DOHH2 (cell line): ENCODE data around the gene HOXB3.

ENCODE experiments used
- H3F3A ChIP-seq: fragments of 200-600 bp; sonication (generic), shearing (Covaris generic); 2 replicates; pipeline ENCODE4 v1.6.0; 2016; ENCODE audit warnings: antibody characterized with exemption, mild to moderate bottlenecking; ENCODE audit not compliant: control insufficient read depth, insufficient read depth
- H3K27ac ChIP-seq: fragments of 200-600 bp; sonication (generic); 2 replicates; pipeline ENCODE4 v1.5.1; 2014; ENCODE audit warnings: low read depth, mild to moderate bottlenecking, low read length, moderate library complexity
- H3K27me3 ChIP-seq: fragments of 200-600 bp; sonication (generic); 2 replicates; pipeline ENCODE4 v1.6.1; 2014; ENCODE audit warnings: mild to moderate bottlenecking, low read length, mixed read lengths; ENCODE audit not compliant: control insufficient read depth
- H3K36me3 ChIP-seq: fragments of 200-600 bp; sonication (generic); 2 replicates; pipeline ENCODE4 v1.6.1; 2014; ENCODE audit warnings: mild to moderate bottlenecking, low read length, moderate library complexity, mixed read lengths; ENCODE audit not compliant: control insufficient read depth
- H3K4me1 ChIP-seq: fragments of 200-600 bp; sonication (generic); 2 replicates; pipeline ENCODE4 v1.6.1; 2014; ENCODE audit warnings: mild to moderate bottlenecking, low read length, mixed read lengths; ENCODE audit not compliant: control insufficient read depth
- H3K4me2 ChIP-seq: fragments of 200-600 bp; sonication (generic); 2 replicates; pipeline ENCODE4 v1.6.0; 2014; ENCODE audit warnings: mild to moderate bottlenecking, low read length, moderate library complexity
- H3K4me3 ChIP-seq: fragments of 200-600 bp; sonication (generic); 2 replicates; pipeline ENCODE4 v1.5.1; 2014; ENCODE audit warnings: mild to moderate bottlenecking, low read length, mixed read lengths
- H3K79me2 ChIP-seq: fragments of 200-600 bp; sonication (generic); 2 replicates; pipeline ENCODE4 v1.6.1; 2014; ENCODE audit warnings: mild to moderate bottlenecking, low read length, mixed read lengths; ENCODE audit not compliant: control insufficient read depth
- H3K9me2 ChIP-seq: fragments of 200-600 bp; sonication (generic); replicated peaks from 2 replicates; pipeline ENCODE4 v1.6.1; 2014; ENCODE audit warnings: mild to moderate bottlenecking, low read length, mixed read lengths; ENCODE audit not compliant: control insufficient read depth
- H3K9me3 ChIP-seq: fragments of 200-600 bp; sonication (generic); 2 replicates; pipeline ENCODE4 v1.6.1; 2014; ENCODE audit warnings: antibody characterized with exemption, low read length, mixed read lengths; ENCODE audit not compliant: control insufficient read depth, insufficient read depth
- H4K20me1 ChIP-seq: fragments of 200-600 bp; sonication (generic); 2 replicates; pipeline ENCODE4 v1.6.0; 2014; ENCODE audit warnings: low read depth, mild to moderate bottlenecking, antibody characterized with exemption, low read length, moderate library complexity; ENCODE audit not compliant: control insufficient read depth, insufficient read depth
- EZH2phosphoT487 ChIP-seq: fragments of 200-600 bp; sonication (generic); IDR thresholded peaks from 2 replicates; pipeline ENCODE4 v1.6.1; 2017; ENCODE audit warnings: borderline replicate concordance, mild to moderate bottlenecking, antibody characterized with exemption, low read length, moderate library complexity, mixed read lengths
- TF ChIP-seq, protein P1 (sequence below): fragments of 200-600 bp; sonication (generic); IDR thresholded peaks from one replicate; pipeline ENCODE4 v1.5.1; 2014; ENCODE audit warnings: antibody characterized with exemption, mild to moderate bottlenecking, low read depth, low read length; ENCODE audit not compliant: poor library complexity, severe bottlenecking

Gene HOXB3

DNA sequence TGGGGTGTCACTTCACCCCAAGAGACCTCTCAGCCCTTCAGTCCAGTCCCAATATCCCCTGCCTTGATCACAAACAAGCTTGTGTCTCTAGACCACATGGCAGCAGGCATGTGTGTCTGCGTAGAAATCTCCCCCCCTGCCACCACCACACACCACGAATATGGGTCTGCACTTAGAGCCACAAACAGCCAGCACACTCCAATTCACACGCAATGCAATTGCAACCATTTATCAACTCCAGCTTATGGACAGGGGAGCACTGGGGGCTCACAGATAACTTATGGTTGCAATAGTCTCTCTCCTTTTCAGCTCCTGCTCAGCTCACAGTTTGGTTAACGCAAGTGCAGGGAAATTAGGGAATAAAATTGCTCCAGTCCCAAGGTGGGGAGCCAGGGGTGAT is 33.5 kb upstream of the HOXB3 start:
- Histone ChIP-seq H3K9me3 (no peaks in the 10 kb centered on the region), H3K9me2 (no peaks in the 10 kb centered on the region), H3K4me3 (no peak overlapping the region), H3K79me2 (no peaks in the 10 kb centered on the region), H3K36me3 (no peaks in the 10 kb centered on the region), H3K4me1 (peaks cover 7% of the 10 kb centered on the region), H4K20me1 (no peaks in the 10 kb centered on the region), H3K27me3 (peaks cover 84% of the 10 kb centered on the region), H3K4me2 (no peak overlapping the region), H3K27ac (no peak overlapping the region), H3F3A (no peaks in the 10 kb centered on the region)
- TF ChIP-seq, protein P1, sequence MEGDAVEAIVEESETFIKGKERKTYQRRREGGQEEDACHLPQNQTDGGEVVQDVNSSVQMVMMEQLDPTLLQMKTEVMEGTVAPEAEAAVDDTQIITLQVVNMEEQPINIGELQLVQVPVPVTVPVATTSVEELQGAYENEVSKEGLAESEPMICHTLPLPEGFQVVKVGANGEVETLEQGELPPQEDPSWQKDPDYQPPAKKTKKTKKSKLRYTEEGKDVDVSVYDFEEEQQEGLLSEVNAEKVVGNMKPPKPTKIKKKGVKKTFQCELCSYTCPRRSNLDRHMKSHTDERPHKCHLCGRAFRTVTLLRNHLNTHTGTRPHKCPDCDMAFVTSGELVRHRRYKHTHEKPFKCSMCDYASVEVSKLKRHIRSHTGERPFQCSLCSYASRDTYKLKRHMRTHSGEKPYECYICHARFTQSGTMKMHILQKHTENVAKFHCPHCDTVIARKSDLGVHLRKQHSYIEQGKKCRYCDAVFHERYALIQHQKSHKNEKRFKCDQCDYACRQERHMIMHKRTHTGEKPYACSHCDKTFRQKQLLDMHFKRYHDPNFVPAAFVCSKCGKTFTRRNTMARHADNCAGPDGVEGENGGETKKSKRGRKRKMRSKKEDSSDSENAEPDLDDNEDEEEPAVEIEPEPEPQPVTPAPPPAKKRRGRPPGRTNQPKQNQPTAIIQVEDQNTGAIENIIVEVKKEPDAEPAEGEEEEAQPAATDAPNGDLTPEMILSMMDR: no peak
- no peak for TF ChIP-seq EZH2phosphoT487

DNA sequence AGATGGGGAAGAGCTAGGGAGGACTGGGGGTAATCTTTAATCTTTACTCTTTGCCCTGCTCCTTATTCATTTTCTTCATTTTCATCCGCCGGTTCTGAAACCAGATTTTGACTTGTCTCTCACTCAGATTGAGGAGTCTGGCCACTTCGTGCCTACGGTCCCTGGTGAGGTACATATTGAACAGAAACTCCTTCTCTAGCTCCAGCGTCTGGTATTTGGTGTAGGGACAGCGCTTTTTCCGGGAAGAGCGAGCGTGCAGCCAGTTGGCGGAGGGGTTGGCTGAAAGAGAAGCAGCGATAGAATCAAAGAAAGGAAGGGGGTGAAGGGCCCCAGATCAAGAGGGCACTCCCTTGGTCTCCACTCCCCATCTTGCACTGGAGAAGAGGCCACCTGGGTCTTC is 32.8 kb upstream of the HOXB3 start:
- no peaks in the 10 kb centered on the region for H3F3A ChIP-seq
- no peaks in the 10 kb centered on the region for H3K9me3 ChIP-seq
- no peak overlapping the region for H3K27ac ChIP-seq
- H4K20me1 ChIP-seq: no peaks in the 10 kb centered on the region
- no peak for TF ChIP-seq EZH2phosphoT487
- TF ChIP-seq, protein P1: no peak
- no peak overlapping the region for H3K4me2 ChIP-seq
- no peak overlapping the region for H3K4me3 ChIP-seq
- no peaks in the 10 kb centered on the region for H3K79me2 ChIP-seq
- peaks cover 7% of the 10 kb centered on the region for H3K4me1 ChIP-seq
- H3K36me3 ChIP-seq: no peaks in the 10 kb centered on the region
- H3K9me2 ChIP-seq: no peaks in the 10 kb centered on the region
- peaks cover 90% of the 10 kb centered on the region for H3K27me3 ChIP-seq

DNA sequence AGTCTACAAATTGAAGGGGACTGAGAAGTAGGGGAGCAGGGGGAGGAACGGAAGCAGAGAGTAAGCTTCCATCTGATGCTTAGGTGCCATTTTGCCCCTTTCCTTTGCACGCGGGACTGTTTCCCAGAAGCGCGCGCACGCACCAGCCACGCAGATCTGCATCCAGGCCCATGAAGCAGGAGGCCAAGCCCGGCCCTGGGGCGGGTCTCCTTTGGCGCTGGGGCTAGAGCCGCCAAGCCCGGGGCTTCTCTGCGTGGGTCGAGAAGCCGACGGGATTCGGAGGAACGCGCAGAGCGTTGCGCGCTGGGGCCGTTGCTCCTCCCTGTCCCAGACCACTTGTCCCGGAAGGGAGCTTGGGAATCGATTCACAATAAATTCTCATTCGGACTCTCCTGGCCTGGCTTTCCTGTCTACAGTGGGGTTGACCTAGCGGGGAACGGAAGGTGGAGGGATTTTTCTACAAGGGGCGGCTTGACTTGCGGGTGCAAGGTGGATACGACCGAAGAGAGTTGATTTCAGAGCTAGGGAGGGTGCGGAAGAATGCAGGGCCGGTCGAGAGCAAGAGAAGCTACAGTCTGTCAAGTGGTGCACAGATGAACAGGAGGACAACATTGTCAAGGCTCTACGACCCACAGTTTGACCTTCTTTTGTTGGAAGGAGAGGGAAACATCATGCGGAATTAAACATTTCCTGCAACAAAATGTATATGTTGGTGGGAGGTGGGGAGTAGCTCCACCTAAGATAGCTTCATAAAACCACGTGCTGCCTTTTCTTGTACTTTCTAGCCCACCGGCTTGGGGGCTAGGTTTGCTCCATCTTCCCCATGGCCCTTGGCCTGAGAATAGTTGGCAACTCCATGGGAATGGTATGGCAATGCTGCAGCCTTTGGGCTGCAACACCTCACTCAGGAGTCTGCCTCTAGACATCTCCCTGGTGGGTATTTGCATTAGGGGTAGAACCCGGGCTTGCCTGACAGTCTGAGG is 31.7 kb upstream of the HOXB3 start:
- H3F3A ChIP-seq: no peaks in the 10 kb centered on the region
- no peaks in the 10 kb centered on the region for H3K9me3 ChIP-seq
- peaks cover 88% of the 10 kb centered on the region for H3K27me3 ChIP-seq
- TF ChIP-seq, protein P1: no peak
- no peak for TF ChIP-seq EZH2phosphoT487
- H3K9me2 ChIP-seq: no peaks in the 10 kb centered on the region
- no peak overlapping the region for H3K4me2 ChIP-seq
- H4K20me1 ChIP-seq: no peaks in the 10 kb centered on the region
- H3K36me3 ChIP-seq: no peaks in the 10 kb centered on the region
- no peak overlapping the region for H3K27ac ChIP-seq
- peaks cover 7% of the 10 kb centered on the region for H3K4me1 ChIP-seq
- H3K79me2 ChIP-seq: no peaks in the 10 kb centered on the region
- no peak overlapping the region for H3K4me3 ChIP-seq
